Epithelial cell of proximal tubule (primary cell): ENCODE data around the gene SEMA4C. TPM values are rescaled to one million over a fixed set of nuclear protein-coding genes. Genes with fewer than 3 reads are reported as not detected.

Source experiments
- DNase-seq: peaks from one replicate; pipeline ENCODE4 v3.0.0-alpha.2; 2011; ENCODE audit warnings: low read depth
- H3K4me3 ChIP-seq: 2 replicates; pipeline ENCODE4 v1.5.1; 2011; ENCODE audit warnings: low read depth, mild to moderate bottlenecking, low read length
- total RNA-seq: library from RNA; depleted of rRNA; stranded (reverse); fragments of >200 nt; gene quantifications from 2 replicates; pipeline ENCODE4 v1.2.3, GENCODE V29; 2015
- TF ChIP-seq, protein P1 (sequence below): conservative IDR thresholded peaks from 2 replicates; pipeline ENCODE4 v1.5.1; 2012; ENCODE audit warnings: low read depth, mild to moderate bottlenecking, low read length

Gene SEMA4C
- total RNA-seq, 1 donor from 2014 or later = 35.3 TPM

DNA sequence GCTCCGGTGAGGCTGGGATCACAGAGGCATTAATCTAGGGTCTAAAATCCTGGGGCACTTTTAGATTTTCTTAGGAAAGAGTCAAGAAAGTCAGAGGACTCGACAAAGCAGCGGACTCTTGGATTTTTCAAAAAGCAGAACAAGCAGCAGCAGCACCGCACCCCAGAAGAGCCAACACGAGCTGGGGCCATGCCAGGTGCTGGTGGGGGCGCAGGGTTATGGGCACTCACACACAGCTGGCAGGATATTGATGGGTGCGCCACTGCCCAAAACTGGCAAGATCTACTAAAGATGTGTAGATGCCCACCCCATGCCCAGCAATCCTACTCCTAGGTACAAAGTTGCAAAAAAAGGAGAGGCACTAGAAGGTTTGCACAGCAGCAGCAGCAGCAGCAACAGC is 33.9 kb upstream of the SEMA4C start:
- no peak for DNase-seq
- TF ChIP-seq, protein P1, sequence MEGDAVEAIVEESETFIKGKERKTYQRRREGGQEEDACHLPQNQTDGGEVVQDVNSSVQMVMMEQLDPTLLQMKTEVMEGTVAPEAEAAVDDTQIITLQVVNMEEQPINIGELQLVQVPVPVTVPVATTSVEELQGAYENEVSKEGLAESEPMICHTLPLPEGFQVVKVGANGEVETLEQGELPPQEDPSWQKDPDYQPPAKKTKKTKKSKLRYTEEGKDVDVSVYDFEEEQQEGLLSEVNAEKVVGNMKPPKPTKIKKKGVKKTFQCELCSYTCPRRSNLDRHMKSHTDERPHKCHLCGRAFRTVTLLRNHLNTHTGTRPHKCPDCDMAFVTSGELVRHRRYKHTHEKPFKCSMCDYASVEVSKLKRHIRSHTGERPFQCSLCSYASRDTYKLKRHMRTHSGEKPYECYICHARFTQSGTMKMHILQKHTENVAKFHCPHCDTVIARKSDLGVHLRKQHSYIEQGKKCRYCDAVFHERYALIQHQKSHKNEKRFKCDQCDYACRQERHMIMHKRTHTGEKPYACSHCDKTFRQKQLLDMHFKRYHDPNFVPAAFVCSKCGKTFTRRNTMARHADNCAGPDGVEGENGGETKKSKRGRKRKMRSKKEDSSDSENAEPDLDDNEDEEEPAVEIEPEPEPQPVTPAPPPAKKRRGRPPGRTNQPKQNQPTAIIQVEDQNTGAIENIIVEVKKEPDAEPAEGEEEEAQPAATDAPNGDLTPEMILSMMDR = no peak
- H3K4me3 ChIP-seq = no peak overlapping the region

DNA sequence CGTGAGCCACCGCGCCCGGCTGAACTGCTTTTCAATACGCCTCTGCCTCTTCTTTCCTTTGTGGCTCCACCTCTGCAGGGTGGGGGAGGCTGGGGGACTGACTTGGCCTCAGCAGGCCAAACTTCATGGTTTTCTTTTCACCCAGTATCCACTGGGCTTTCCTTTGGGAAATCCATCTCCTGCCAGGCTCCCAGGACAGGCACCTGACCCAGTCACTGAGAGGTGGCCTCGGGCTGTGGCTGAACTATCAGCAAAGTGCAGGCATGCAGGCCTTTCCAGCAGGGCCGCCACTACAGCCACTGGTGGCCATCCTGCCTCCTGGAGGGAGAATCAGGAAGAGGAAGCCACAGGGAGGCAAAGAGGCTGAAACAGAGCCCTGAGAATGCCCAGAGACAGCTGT is 33.4 kb upstream of the SEMA4C start:
- TF ChIP-seq, protein P1 = no peak
- DNase-seq = no peak
- no peak overlapping the region for H3K4me3 ChIP-seq

DNA sequence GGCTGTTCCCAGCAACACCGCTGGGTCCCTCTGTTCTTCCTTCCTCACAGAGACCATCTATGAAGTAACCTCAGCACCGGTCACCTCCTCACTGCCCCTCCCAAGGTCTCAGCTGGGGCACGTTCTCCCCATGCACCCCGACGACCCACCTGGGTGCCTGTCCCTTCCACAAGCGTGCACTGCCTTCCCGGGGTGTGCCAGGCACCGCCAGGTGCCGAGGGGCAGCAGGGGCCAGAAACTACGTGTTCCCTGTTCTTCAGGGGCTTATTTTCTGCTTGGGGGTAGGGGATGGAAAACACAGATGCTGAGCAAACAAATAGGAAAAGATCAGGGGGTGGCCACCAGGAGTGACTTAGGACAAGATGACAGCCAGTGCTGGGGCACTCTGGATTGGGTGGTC is 30.4 kb upstream of the SEMA4C start:
- TF ChIP-seq, protein P1 = no peak
- DNase-seq = no peak
- no peak overlapping the region for H3K4me3 ChIP-seq

DNA sequence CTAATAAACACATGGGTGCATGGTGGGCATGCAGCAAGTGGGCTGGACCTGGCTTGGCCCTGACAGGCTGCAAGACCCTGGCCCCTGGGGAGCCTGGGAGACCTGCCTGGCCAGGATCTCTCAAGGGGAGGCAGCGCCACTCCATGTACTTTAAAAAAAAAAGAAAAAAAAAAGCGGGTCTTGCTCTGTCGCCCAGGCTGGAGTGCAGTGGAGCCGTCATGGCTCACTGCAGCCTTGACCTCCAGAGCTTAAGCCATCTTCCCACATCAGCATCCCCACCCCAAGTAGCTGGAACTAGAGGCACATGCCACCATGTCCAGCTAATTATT is 29.5 kb upstream of the SEMA4C start:
- TF ChIP-seq, protein P1 = no peak
- no peak overlapping the region for H3K4me3 ChIP-seq
- DNase-seq = peak; percentile 6

DNA sequence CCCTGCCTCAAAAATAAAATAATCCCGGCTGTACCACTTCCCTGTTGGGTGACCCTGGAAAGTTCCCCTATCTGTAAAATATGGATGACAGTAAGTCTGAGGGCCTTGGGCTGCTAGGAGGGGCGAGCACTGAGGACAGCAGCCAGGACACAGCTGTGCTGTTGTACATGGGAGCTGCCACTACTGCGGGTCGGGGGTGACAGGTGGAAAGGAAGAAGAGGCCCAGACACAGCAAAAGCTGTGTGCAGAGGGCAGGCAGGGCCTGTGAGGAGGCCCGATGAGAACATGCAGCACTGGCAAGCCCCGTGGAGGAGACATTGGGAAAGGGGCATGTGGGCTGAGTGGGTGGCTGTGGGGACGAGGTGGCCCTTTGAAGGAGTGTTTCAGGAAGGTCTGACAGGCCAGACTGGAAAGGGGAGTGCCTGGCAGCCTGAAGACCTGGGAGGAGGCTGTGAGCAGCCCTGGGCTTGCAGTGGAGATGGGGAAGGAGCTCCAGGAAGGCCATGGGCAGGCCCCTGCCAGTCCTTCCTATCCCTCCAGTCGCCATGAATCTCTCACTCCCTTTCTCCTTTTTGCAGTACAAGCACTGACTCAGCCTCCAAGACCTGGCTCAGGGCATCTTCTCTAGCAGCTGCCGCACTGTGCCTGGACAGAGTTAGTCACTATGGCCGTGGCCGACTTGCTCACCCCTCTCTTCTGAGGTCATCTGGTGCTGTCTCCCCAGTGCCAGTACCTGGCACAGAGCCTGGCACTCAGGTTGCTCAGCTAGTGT is 28.9 kb upstream of the SEMA4C start:
- no peak overlapping the region for H3K4me3 ChIP-seq
- DNase-seq = peak; percentile 15
- TF ChIP-seq, protein P1 = no peak

DNA sequence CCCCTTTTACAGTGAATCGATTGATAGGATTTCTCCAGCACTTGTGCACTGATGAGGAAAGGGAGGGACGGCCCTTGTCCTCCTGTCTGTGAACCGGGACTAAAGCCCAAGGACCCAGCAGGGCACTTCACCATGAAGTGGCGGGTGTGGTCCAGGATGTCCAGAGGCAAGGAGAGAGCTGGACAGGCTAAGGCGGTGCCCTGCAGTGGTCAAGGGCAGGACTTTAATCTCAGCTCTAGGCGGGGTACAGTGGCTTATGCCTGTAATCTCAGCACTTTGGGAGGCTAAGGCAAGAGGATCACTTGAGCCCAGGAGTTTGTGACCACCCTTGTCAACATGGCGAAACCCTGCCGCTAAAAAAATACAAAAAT is 28.2 kb upstream of the SEMA4C start:
- no peak overlapping the region for H3K4me3 ChIP-seq
- TF ChIP-seq, protein P1 = no peak
- no peak for DNase-seq

DNA sequence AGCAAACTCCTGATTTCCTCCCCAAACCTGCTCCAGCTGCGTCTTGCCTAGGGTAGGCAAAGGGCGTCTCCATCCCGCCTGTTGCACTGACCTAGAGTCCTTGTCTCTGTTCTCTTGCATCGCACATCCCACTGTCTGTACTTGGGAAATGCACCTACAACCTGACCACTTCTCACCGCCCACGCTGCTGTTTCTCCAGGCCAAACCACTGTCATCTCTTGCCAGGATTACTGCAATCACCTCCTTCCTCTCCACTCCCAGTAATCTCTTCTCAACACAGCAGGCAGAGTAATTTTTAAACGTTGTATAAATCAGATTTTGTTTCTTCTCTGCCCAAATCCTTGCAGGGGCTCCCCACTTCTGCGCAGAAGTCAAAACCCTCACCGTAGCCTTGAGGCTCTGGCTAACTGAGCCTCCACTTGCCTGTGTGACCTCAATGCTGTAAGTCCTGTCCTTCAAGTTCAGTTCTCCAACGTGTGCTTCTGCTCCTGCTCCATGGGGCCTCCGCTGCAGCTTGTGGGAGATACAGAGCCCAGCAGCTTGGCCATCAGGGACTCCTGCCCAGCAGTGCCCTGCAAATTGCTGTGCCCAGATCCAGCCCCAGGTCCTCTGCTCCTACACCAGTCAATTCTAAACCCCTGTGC is 27.7 kb upstream of the SEMA4C start:
- H3K4me3 ChIP-seq = no peak overlapping the region
- TF ChIP-seq, protein P1 = no peak
- DNase-seq = no peak
